ENCODE measurements around the gene CDH23.

GRCh38 chr10:71527135-71527534, 130.4 kb downstream of the CDH23 start:
- TF ChIP-seq YY1 (IDR thresholded peaks at IDR 0.05; ENCODE audit: insufficient read depth, insufficient read length): no peak
- no peak for TF ChIP-seq SUZ12 (IDR thresholded peaks at IDR 0.05; ENCODE audit: extremely low read depth, insufficient read depth, insufficient read length)
- TF ChIP-seq ZNF274 (IDR thresholded peaks at IDR 0.05; ENCODE audit: low read depth, low read length): no peak

All from NT2/D1 (cell line).